ENCODE measurements around the gene JAK1. TPM values are rescaled to one million over a fixed set of nuclear protein-coding genes. Genes with fewer than 3 reads are reported as not detected.
A peak's percentile ranks its signal among the peaks of the same experiment; 100 is the strongest.

The JAK1 gene
- polyA plus RNA-seq, 2 of the 4 experiments (the other 2 are of a cell fraction) = 110 to 159 TPM

- POLR2A ChIA-PET = interaction anchor here (0.6 kb wide), 1 partner anchor 697 kb away, joined by 5 read pairs; no protein-coding TSS in a partner anchor
- no peaks in the 10 kb centered on the region for H3K9me3 ChIP-seq
- TF ChIP-seq SMC3 (IDR thresholded peaks at IDR 0.05) (peak; percentile 55; the same call in 2 of the 3 replicates), CEBPB (IDR thresholded peaks at IDR 0.05) (peak in 1 of 2 experiments; percentile 81; a peak in 3 of 4 replicates), HOXB13 (CRISPR knock-in tag; IDR thresholded peaks at IDR 0.05; ENCODE audit: low read depth) (no peak), ESRRA (IDR thresholded peaks at IDR 0.05; ENCODE audit: borderline replicate concordance, low read length) (no peak), TFCP2L1 (CRISPR knock-in tag; IDR thresholded peaks at IDR 0.05) (no peak), RAD21 (conservative IDR thresholded peaks at IDR 0.05 in 1 of 2, IDR thresholded peaks at IDR 0.05 in 1 of 2) (peak; percentile 59 to 72), SREBF2 (IDR thresholded peaks at IDR 0.05) (no peak)
- TF ChIP-seq, protein P1, sequence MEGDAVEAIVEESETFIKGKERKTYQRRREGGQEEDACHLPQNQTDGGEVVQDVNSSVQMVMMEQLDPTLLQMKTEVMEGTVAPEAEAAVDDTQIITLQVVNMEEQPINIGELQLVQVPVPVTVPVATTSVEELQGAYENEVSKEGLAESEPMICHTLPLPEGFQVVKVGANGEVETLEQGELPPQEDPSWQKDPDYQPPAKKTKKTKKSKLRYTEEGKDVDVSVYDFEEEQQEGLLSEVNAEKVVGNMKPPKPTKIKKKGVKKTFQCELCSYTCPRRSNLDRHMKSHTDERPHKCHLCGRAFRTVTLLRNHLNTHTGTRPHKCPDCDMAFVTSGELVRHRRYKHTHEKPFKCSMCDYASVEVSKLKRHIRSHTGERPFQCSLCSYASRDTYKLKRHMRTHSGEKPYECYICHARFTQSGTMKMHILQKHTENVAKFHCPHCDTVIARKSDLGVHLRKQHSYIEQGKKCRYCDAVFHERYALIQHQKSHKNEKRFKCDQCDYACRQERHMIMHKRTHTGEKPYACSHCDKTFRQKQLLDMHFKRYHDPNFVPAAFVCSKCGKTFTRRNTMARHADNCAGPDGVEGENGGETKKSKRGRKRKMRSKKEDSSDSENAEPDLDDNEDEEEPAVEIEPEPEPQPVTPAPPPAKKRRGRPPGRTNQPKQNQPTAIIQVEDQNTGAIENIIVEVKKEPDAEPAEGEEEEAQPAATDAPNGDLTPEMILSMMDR (IDR thresholded peaks at IDR 0.05) = peak; percentile 39
- H3K27ac ChIP-seq = peak overlapping the region in 1 of 2 experiments; percentile 68; a peak in 4 of 6 replicates
- H3K4me1 ChIP-seq = peaks cover 24% of the 10 kb centered on the region
- 43% methylated on average over 8 of the region's 9 CpGs for WGBS (ENCODE audit: missing lambda C conversion rate)
- ATAC-seq (no peak), FAIRE-seq (no peak), DNase-seq (ENCODE audit: low read depth in 1 of 2, low spot score in 1 of 2) (no peak)
- no peak overlapping the region for H3K4me3 ChIP-seq
- H3K4me2 ChIP-seq = peak overlapping the region; percentile 14; the same call in 1 of the 3 replicates
- CTCF ChIA-PET = interaction anchor here (0.6 to 1.6 kb wide), 7 partner anchors 10 to 203 kb away, joined by 3 to 5 read pairs (median 3); no protein-coding TSS in a partner anchor
Observed at GRCh38 chr1:64969305-64970046, 3.1 kb upstream of the JAK1 start.

DNA sequence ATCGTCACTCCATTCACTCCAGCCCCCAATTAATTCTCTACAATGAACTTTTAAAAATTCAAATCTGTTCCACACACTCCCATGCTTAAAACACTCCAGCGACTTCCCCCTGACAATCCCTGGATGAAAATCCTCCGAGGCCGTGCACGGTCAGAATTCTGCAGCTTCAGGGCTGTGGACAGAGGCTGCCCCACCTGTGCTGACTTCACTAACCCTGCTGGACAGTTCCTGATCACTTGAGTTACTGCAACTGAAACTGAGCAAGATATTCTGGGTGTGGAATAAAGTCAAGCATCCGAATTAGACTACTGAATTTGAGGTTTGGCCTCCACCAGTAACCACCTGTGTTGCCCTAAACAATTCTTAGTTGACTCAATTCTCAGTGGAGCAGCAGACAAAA lies 1.0 kb upstream of the JAK1 start:
- Histone ChIP-seq H3K9me3 (no peaks in the 10 kb centered on the region), H3K4me2 (peak overlapping the region; percentile 91), H3K4me1 (peaks cover 42% of the 10 kb centered on the region), H3K4me3 (peak overlapping the region; percentile 86; the same call in 1 of the 3 replicates), H3K27ac (peak overlapping the region; percentile 80 to 98; a peak in 5 of 6 replicates)
- ATAC-seq (peak in 1 of 2 experiments; percentile 17; a peak in 2 of 6 replicates), FAIRE-seq (no peak), DNase-seq (ENCODE audit: low read depth in 1 of 2, low spot score in 1 of 2) (no peak)
- CTCF ChIA-PET = interaction anchor here (0.7 to 1.2 kb wide), 2 partner anchors 11 to 125 kb away, joined by 3 to 4 read pairs; no protein-coding TSS in a partner anchor
- POLR2A ChIA-PET = interaction anchor here (0.9 to 2.6 kb wide), 3 partner anchors 19 to 74 kb away, joined by 3 to 15 read pairs (median 3); no protein-coding TSS in a partner anchor
- WGBS (ENCODE audit: missing lambda C conversion rate) = 75% methylated on average over 6 of the region's 6 CpGs
- TF ChIP-seq JUN (IDR thresholded peaks at IDR 0.05) (no peak), ZC3H11A (IDR thresholded peaks at IDR 0.05) (no peak), EHMT2 (IDR thresholded peaks at IDR 0.05; ENCODE audit: low read depth) (no peak)
- TF ChIP-seq, protein P2, sequence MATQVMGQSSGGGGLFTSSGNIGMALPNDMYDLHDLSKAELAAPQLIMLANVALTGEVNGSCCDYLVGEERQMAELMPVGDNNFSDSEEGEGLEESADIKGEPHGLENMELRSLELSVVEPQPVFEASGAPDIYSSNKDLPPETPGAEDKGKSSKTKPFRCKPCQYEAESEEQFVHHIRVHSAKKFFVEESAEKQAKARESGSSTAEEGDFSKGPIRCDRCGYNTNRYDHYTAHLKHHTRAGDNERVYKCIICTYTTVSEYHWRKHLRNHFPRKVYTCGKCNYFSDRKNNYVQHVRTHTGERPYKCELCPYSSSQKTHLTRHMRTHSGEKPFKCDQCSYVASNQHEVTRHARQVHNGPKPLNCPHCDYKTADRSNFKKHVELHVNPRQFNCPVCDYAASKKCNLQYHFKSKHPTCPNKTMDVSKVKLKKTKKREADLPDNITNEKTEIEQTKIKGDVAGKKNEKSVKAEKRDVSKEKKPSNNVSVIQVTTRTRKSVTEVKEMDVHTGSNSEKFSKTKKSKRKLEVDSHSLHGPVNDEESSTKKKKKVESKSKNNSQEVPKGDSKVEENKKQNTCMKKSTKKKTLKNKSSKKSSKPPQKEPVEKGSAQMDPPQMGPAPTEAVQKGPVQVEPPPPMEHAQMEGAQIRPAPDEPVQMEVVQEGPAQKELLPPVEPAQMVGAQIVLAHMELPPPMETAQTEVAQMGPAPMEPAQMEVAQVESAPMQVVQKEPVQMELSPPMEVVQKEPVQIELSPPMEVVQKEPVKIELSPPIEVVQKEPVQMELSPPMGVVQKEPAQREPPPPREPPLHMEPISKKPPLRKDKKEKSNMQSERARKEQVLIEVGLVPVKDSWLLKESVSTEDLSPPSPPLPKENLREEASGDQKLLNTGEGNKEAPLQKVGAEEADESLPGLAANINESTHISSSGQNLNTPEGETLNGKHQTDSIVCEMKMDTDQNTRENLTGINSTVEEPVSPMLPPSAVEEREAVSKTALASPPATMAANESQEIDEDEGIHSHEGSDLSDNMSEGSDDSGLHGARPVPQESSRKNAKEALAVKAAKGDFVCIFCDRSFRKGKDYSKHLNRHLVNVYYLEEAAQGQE (IDR thresholded peaks at IDR 0.05) = peak; percentile 42; the same call in 1 of the 2 replicates

GRCh38 chr1:64965366-64966157 lies 787 bp downstream of the JAK1 start:
- DNase-seq (ENCODE audit: low read depth in 1 of 2, low spot score in 1 of 2) = peak in 1 of 2 experiments; percentile 25
- peaks cover 58% of the 10 kb centered on the region for H3K4me1 ChIP-seq
- CTCF ChIA-PET = interaction anchor here (1.0 kb wide), 1 partner anchor 51 kb away, joined by 4 read pairs; no protein-coding TSS in a partner anchor
- peak overlapping the region; percentile 86 for H3K4me3 ChIP-seq
- ATAC-seq = peak; percentile 47 to 48; a peak in 5 of 6 replicates
- peak overlapping the region; percentile 68 for H3K4me2 ChIP-seq
- WGBS (ENCODE audit: missing lambda C conversion rate) = under 1% methylated on average over 24 of the region's 52 CpGs
- no peaks in the 10 kb centered on the region for H3K9me3 ChIP-seq
- TF ChIP-seq TFCP2L1 (CRISPR knock-in tag; IDR thresholded peaks at IDR 0.05) (no peak), POLR2A (IDR thresholded peaks at IDR 0.05; ENCODE audit: low read length) (no peak), FOXS1 (CRISPR knock-in tag; IDR thresholded peaks at IDR 0.05) (no peak), RFX5 (IDR thresholded peaks at IDR 0.05) (no peak), ZFP36 (IDR thresholded peaks at IDR 0.05; ENCODE audit: borderline replicate concordance, partially characterized antibody) (no peak), FOSL2 (IDR thresholded peaks at IDR 0.05) (no peak), FOSL2 (CRISPR knock-in tag; IDR thresholded peaks at IDR 0.05) (no peak), PBX3 (IDR thresholded peaks at IDR 0.05) (no peak)
- TF ChIP-seq, protein P3, sequence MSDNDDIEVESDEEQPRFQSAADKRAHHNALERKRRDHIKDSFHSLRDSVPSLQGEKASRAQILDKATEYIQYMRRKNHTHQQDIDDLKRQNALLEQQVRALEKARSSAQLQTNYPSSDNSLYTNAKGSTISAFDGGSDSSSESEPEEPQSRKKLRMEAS (IDR thresholded peaks at IDR 0.05) = no peak
- FAIRE-seq = no peak
- POLR2A ChIA-PET = interaction anchor here (0.9 to 2.6 kb wide), 5 partner anchors 37 to 104 kb away, joined by 3 to 15 read pairs (median 5); no protein-coding TSS in a partner anchor
- H3K27ac ChIP-seq = peak overlapping the region; percentile 80 to 98
